Measurements from ENCODE around the gene TRIM25. TPM values are rescaled to one million over a fixed set of nuclear protein-coding genes. Genes with fewer than 3 reads are reported as not detected.
A peak's percentile ranks its signal among the peaks of the same experiment; 100 is the strongest.

Gene TRIM25
- total RNA-seq, 1 experiment from 2014 or later = 32.5 TPM

DNA sequence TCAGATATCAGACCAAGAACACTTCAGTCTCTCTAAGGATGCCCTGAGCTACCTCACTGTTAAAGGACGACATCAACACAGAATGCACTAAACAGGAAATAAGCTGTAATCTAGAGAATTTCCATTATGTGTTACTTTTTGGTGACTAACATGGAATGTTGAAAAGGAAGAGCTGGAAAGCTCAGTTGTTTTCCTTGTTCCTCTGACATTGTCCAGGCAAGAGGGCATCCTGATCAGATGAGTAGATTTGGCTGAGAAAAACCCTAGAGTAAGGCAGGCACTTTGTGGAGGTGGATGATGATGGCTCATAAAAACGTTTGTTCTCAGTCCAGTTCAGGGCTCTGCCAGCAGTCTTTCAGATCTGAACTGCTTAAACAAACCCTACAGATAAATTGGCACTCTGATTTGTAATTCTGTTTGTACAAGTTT is 45.9 kb downstream of the TRIM25 start:
- no peak overlapping the region for H3K9ac ChIP-seq (ENCODE audit: extremely low read depth, insufficient read length, low read length)
- no peak for DNase-seq
- no peak overlapping the region for H3K4me3 Mint-ChIP-seq

More for the DNA sequence above, 45.9 kb downstream of the TRIM25 start:
- Histone ChIP-seq H3K4me2 (ENCODE audit: insufficient read depth, insufficient read length, low read length) (no peak overlapping the region), H3K4ac (ENCODE audit: low read depth, low read length) (no peak overlapping the region), H3K23me2 (ENCODE audit: insufficient read length, low read depth, low read length, poor library complexity, severe bottlenecking) (no peaks in the 10 kb centered on the region), H2BK12ac (ENCODE audit: insufficient read length, low read depth, low read length) (no peak overlapping the region), H3T11ph (ENCODE audit: low read length) (no peak overlapping the region), H3K23ac (ENCODE audit: insufficient read length, low read depth, low read length) (no peak overlapping the region), H4K5ac (ENCODE audit: insufficient read length, low read depth, low read length) (no peak overlapping the region), H3K79me2 (ENCODE audit: insufficient read depth, low read length) (no peaks in the 10 kb centered on the region), H3K27me3 (ENCODE audit: insufficient read depth, low read length) (no peaks in the 10 kb centered on the region), H2BK120ac (ENCODE audit: low read depth, low read length, poor library complexity, severe bottlenecking) (no peak overlapping the region), H3K14ac (ENCODE audit: insufficient read depth, low read length) (no peak overlapping the region), H3K4me1 (ENCODE audit: insufficient read depth, low read length) (no peaks in the 10 kb centered on the region), H2AFZ (ENCODE audit: low read length) (no peak overlapping the region), H3K18ac (ENCODE audit: insufficient read length, low read depth, low read length) (no peak overlapping the region), H2BK5ac (ENCODE audit: insufficient read length, low read length) (no peak overlapping the region), H2BK15ac (ENCODE audit: low read depth, low read length) (no peak overlapping the region), H4K91ac (ENCODE audit: insufficient read length, low read depth, low read length) (no peak overlapping the region), H2BK20ac (ENCODE audit: low read depth, low read length, poor library complexity, severe bottlenecking) (no peak overlapping the region), H3K79me1 (ENCODE audit: insufficient read depth, low read depth, low read length, poor library complexity, severe bottlenecking) (no peaks in the 10 kb centered on the region), H2AK5ac (ENCODE audit: insufficient read length, low read length) (no peak overlapping the region), H4K20me1 (ENCODE audit: control insufficient read depth, insufficient read depth, insufficient read length) (no peaks in the 10 kb centered on the region), H4K8ac (replicated peaks; ENCODE audit: insufficient read length, low read depth, low read length) (no peak overlapping the region), H3K27ac (ENCODE audit: insufficient read length, low read depth, low read length) (no peak overlapping the region), H3K56ac (ENCODE audit: insufficient read length, low read depth, low read length) (no peak overlapping the region), H3K9me3 (ENCODE audit: control insufficient read depth, low read depth, low read length) (no peaks in the 10 kb centered on the region)
- TF ChIP-seq, protein P1, sequence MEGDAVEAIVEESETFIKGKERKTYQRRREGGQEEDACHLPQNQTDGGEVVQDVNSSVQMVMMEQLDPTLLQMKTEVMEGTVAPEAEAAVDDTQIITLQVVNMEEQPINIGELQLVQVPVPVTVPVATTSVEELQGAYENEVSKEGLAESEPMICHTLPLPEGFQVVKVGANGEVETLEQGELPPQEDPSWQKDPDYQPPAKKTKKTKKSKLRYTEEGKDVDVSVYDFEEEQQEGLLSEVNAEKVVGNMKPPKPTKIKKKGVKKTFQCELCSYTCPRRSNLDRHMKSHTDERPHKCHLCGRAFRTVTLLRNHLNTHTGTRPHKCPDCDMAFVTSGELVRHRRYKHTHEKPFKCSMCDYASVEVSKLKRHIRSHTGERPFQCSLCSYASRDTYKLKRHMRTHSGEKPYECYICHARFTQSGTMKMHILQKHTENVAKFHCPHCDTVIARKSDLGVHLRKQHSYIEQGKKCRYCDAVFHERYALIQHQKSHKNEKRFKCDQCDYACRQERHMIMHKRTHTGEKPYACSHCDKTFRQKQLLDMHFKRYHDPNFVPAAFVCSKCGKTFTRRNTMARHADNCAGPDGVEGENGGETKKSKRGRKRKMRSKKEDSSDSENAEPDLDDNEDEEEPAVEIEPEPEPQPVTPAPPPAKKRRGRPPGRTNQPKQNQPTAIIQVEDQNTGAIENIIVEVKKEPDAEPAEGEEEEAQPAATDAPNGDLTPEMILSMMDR (conservative IDR thresholded peaks at IDR 0.05) = no peak
- Mint-ChIP-seq H3K4me1 (no peaks in the 10 kb centered on the region), H3K27ac (peak overlapping the region in 2 of 3 experiments; percentile 11 to 18; a peak in 1 of 7 replicates), H3K27me3 (ENCODE audit: low read depth) (no peaks in the 10 kb centered on the region), H3K36me3 (ENCODE audit: insufficient read depth in 1 of 3, low read depth in 3 of 3) (peaks cover 0 to 4% (median 0%) of the 10 kb centered on the region in 3 experiments; a peak in 4 of 7 replicates), H3K9me3 (no peaks in the 10 kb centered on the region)
- WGBS (ENCODE audit: extremely low coverage, insufficient read length, low lambda C conversion rate) = no CpG with 5 or more reads among the region's 2 CpGs

All from H9 (cell line).